Memory B cell (primary cell): ENCODE measurements around the gene FADS1.

ENCODE experiments used
- ATAC-seq: fragments of 150-1000 bp; cut with Tn5 transposase; 2 replicates; pipeline ENCODE4 v1.10.0; 2021; ENCODE audit warnings: low read depth, mild to moderate bottlenecking, moderate library complexity
- DNase-seq, 2 donors: peaks; one replicate each; pipeline ENCODE4 v3.0.0; 2022; ENCODE audit warnings: low spot score in 2 of 2
- H3K27ac Mint-ChIP-seq: one replicate; pipeline ENCODE4 v1.8.0; 2022; ENCODE audit warnings: mild to moderate bottlenecking, moderate library complexity, mixed read lengths
- H3K27me3 Mint-ChIP-seq: one replicate; pipeline ENCODE4 v1.8.0; 2022; ENCODE audit warnings: mixed read lengths
- H3K36me3 Mint-ChIP-seq: one replicate; pipeline ENCODE4 v1.8.0; 2022; ENCODE audit warnings: mild to moderate bottlenecking, mixed read lengths
- H3K4me1 Mint-ChIP-seq: one replicate; pipeline ENCODE4 v1.8.0; 2022; ENCODE audit warnings: mixed read lengths
- H3K4me3 Mint-ChIP-seq: one replicate; pipeline ENCODE4 v1.8.0; 2022; ENCODE audit warnings: mild to moderate bottlenecking, moderate library complexity, mixed read lengths
- H3K9me3 Mint-ChIP-seq: one replicate; pipeline ENCODE4 v1.8.0; 2022; ENCODE audit warnings: mixed read lengths

Gene FADS1

GRCh38 chr11:61784506-61784805, 32.3 kb downstream of the FADS1 start:
- no peak overlapping the region for H3K27ac Mint-ChIP-seq
- H3K9me3 Mint-ChIP-seq: no peaks in the 10 kb centered on the region
- peaks cover 7% of the 10 kb centered on the region for H3K4me1 Mint-ChIP-seq
- H3K36me3 Mint-ChIP-seq: peaks cover 14% of the 10 kb centered on the region
- DNase-seq (no peak), ATAC-seq (no peak)
- H3K27me3 Mint-ChIP-seq: no peaks in the 10 kb centered on the region
- no peak overlapping the region for H3K4me3 Mint-ChIP-seq

DNA sequence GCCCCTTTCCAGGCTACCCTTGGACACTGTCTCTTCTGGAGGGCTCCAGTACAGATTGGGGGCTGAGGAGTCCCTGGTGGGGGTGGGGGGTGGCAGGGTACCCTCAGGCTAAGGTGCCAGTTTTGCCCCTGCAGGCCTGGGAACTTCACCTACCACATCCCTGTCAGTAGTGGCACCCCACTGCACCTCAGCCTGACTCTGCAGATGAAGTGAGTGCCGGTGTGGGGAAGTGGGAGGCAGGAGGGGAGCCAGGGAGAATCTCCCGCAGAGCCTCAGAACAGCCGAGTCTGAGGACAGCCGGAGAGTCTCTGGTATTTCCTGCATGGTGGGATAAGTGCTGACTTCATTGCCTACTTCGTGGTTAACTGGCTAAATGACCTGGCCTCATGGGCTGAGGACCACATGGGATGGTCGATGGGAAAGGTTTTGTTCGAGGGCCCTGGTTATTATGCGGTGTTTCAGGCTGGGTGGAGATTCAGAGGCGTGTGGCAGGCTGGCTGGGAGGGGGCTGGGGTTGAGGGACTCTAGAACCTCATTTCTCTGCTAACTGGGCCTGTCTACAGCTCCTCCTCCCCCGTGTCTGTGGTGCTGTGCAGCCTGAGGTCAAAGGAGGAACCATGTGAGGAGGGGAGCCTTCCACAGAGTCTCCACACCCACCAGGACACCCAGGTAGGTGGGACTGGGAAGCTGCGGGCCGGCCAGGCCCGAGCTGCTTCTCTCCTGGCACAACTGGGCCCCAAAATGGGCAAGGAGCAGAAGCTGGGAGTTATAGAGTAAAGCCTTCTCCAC, 32.9 kb downstream of the FADS1 start:
- Mint-ChIP-seq H3K4me1 (peaks cover 7% of the 10 kb centered on the region), H3K36me3 (peaks cover 14% of the 10 kb centered on the region), H3K27ac (no peak overlapping the region), H3K9me3 (no peaks in the 10 kb centered on the region), H3K4me3 (no peak overlapping the region), H3K27me3 (no peaks in the 10 kb centered on the region)
- ATAC-seq: no peak
- DNase-seq: no peak

DNA sequence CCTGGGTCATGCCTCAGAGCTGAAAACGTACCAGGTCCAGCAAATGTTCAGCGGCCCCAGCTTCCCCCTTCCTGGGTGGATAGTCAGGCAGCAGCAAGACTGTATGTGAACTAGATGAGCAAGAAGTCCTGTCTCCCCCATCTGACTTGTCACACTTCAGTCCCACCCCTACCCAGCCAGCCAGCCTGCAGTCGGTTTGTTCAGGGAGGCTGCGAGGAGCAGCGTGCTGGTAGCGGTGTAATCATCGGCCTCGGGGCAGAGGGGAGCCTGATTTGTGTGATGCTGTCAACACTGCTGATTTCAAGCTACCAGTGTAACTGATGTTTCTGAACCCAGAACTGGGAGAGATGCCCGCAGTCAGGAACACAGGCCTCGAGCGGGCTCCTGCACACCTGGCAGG, 34.0 kb downstream of the FADS1 start:
- peaks cover 4% of the 10 kb centered on the region for H3K4me1 Mint-ChIP-seq
- H3K9me3 Mint-ChIP-seq: no peaks in the 10 kb centered on the region
- DNase-seq (no peak), ATAC-seq (no peak)
- peaks cover 6% of the 10 kb centered on the region for H3K27me3 Mint-ChIP-seq
- no peak overlapping the region for H3K27ac Mint-ChIP-seq
- no peak overlapping the region for H3K4me3 Mint-ChIP-seq
- peaks cover 8% of the 10 kb centered on the region for H3K36me3 Mint-ChIP-seq

DNA sequence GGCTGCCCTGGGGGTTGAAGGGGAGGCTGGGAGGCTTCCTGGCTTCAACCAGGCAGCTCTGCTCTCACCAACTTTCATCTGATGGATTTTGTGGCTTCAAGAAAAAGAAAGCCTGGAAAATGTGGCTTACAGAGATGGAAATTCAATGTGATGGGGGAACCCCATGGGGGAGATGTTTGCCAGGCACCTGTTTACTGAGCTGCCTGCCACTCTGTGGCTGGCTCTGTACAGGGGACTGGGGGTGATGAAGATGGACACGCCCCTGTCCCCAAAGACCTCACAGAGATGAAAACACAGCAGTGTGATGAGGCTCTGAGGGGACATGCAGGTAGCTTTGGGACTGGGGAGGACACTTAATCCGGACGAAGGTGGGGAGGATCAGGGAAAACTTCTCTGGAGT, 34.5 kb downstream of the FADS1 start:
- ATAC-seq (no peak), DNase-seq (no peak)
- peaks cover 4% of the 10 kb centered on the region for H3K4me1 Mint-ChIP-seq
- peaks cover 8% of the 10 kb centered on the region for H3K36me3 Mint-ChIP-seq
- H3K27me3 Mint-ChIP-seq: peaks cover 7% of the 10 kb centered on the region
- no peaks in the 10 kb centered on the region for H3K9me3 Mint-ChIP-seq
- no peak overlapping the region for H3K4me3 Mint-ChIP-seq
- H3K27ac Mint-ChIP-seq: no peak overlapping the region

- Mint-ChIP-seq H3K27me3 (peaks cover 7% of the 10 kb centered on the region), H3K36me3 (peaks cover 8% of the 10 kb centered on the region), H3K9me3 (no peaks in the 10 kb centered on the region), H3K4me1 (peaks cover 5% of the 10 kb centered on the region), H3K27ac (no peak overlapping the region), H3K4me3 (no peak overlapping the region)
- DNase-seq (no peak), ATAC-seq (no peak)
Measured at GRCh38 chr11:61781585-61781984, 35.2 kb downstream of the FADS1 start.

GRCh38 chr11:61780581-61781162, 36.1 kb downstream of the FADS1 start:
- peaks cover 8% of the 10 kb centered on the region for H3K36me3 Mint-ChIP-seq
- H3K9me3 Mint-ChIP-seq: no peaks in the 10 kb centered on the region
- no peak for DNase-seq
- peaks cover 2% of the 10 kb centered on the region for H3K4me1 Mint-ChIP-seq
- H3K4me3 Mint-ChIP-seq: no peak overlapping the region
- peaks cover 7% of the 10 kb centered on the region for H3K27me3 Mint-ChIP-seq
- no peak for ATAC-seq
- no peak overlapping the region for H3K27ac Mint-ChIP-seq

DNA sequence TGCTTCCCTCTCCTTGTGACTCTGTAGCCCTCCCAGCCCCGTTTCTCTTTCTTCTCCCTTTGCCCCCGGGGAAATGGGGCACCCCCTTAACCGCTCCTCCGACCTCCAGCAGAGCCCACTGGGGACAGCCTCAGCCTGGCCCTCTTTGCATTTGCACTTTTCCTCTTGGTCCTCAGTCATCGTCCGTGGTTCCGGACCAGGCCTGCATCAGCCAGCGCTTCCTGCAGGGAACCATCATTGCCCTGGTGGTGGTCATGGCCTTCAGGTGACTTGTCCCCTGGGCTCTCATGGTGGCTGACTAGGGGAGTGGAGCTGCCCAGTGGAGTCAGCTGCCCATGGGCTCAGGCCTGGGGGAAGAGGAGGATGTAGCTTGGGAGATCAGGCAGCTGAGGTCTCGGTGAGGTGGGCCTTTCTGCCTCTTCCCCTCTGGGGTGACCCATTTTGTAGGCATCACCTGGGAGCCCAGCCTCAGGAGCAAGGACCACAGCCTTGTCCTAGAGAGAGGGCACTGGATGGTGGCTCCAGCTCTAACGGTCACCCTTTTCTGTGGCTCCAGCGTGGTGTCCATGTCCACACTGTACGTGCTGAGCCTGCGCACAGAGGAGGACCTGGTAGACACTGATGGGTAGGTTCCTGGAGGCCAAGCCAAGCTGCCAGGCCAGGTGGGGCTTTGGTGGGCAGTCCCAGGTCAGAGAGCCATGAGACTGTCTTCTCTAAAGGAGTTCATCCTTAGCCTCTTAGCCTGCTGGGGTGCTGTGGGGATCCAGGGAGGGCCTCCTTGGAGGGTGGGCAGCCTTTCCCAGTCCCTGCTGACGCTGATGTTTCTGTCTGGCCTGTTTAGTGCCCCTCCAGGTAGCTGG, 36.9 kb downstream of the FADS1 start:
- no peak for DNase-seq

GRCh38 chr11:61778920-61779650, 37.7 kb downstream of the FADS1 start:
- peaks cover 2% of the 10 kb centered on the region for H3K4me1 Mint-ChIP-seq
- H3K9me3 Mint-ChIP-seq: no peaks in the 10 kb centered on the region
- H3K27me3 Mint-ChIP-seq: peaks cover 13% of the 10 kb centered on the region
- no peak overlapping the region for H3K4me3 Mint-ChIP-seq
- no peak for DNase-seq
- no peak overlapping the region for H3K27ac Mint-ChIP-seq
- no peak for ATAC-seq
- peaks cover 3% of the 10 kb centered on the region for H3K36me3 Mint-ChIP-seq

More for the DNA sequence above, 36.9 kb downstream of the FADS1 start:
- ATAC-seq: no peak
- Mint-ChIP-seq H3K9me3 (no peaks in the 10 kb centered on the region), H3K4me3 (no peak overlapping the region), H3K36me3 (peaks cover 6% of the 10 kb centered on the region), H3K27me3 (peaks cover 10% of the 10 kb centered on the region), H3K27ac (no peak overlapping the region), H3K4me1 (peaks cover 2% of the 10 kb centered on the region)

DNA sequence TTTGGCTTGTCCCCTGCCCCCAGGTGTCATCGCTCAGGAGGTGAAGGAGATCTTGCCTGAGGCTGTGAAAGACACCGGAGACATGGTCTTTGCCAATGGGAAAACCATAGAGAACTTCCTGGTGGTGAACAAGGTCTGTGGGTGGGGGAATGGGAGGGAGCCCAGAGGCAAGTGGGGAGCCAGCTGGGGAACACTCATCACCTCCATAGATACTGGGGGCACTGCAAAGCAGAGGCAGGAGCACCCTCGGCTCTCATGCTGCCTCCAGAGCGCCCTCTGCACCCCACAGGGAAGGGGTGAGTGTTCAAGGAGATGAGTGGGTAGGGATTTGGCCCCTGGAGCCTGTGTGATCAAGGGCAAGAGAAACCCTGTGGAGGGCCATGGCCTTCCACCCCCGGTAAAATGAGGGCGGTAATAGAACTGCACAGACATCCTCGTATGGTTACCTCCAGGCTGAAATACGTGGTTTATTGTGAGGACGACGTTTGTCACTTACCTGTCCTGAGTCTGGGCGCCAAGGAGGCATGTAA, 38.4 kb downstream of the FADS1 start:
- no peaks in the 10 kb centered on the region for H3K36me3 Mint-ChIP-seq
- no peak overlapping the region for H3K27ac Mint-ChIP-seq
- no peak overlapping the region for H3K4me3 Mint-ChIP-seq
- H3K4me1 Mint-ChIP-seq: peaks cover 2% of the 10 kb centered on the region
- DNase-seq: no peak
- H3K27me3 Mint-ChIP-seq: peaks cover 13% of the 10 kb centered on the region
- ATAC-seq: no peak
- no peaks in the 10 kb centered on the region for H3K9me3 Mint-ChIP-seq

DNA sequence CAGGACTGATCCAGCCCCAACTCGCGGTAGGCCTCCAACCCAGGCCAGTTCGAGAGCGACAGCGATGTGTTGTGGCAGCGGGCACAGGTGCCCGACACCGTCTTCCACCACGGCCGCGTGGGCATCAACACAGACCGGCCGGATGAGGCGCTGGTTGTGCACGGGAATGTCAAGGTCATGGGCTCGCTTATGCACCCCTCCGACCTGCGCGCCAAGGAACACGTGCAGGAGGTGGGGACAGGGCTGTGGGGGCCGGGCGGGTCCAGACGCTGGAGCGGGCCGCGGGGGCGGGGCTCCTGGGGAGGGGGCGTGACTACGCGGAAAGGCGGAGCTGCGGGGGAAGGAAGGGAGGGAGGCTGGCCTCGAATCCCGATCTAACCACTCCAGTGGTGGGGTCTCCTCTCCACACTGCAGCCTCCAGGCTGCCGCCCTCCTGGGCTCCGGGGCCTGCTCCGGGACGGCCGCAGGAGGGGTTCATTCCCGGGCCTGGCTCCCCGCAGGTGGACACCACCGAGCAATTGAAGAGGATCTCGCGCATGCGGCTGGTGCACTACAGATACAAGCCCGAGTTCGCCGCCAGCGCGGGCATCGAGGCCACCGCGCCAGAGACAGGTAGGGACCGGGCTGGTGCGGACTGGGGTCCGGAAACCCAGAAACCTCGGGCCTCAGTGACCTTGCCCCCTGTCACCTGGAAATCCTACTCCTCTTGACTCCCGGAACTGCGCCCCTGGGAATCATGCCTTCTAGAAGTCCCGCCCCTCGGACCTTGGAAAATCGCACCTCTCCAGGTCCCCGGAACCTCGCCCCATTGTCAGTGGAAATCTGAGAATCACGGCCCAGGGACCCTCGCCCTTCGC, 39.3 kb downstream of the FADS1 start:
- peak; percentile 71 for ATAC-seq
- DNase-seq: peak; percentile 40 to 43
- peaks cover 14% of the 10 kb centered on the region for H3K27me3 Mint-ChIP-seq
- no peaks in the 10 kb centered on the region for H3K9me3 Mint-ChIP-seq
- H3K4me1 Mint-ChIP-seq: peaks cover 2% of the 10 kb centered on the region
- H3K36me3 Mint-ChIP-seq: no peaks in the 10 kb centered on the region
- H3K4me3 Mint-ChIP-seq: peak overlapping the region; percentile 57
- H3K27ac Mint-ChIP-seq: no peak overlapping the region

GRCh38 chr11:61776561-61777075, 40.2 kb downstream of the FADS1 start:
- Mint-ChIP-seq H3K4me3 (peak overlapping the region; percentile 53), H3K9me3 (no peaks in the 10 kb centered on the region), H3K27ac (no peak overlapping the region), H3K27me3 (peaks cover 14% of the 10 kb centered on the region), H3K4me1 (peaks cover 2% of the 10 kb centered on the region), H3K36me3 (no peaks in the 10 kb centered on the region)
- peak; percentile 41 to 57 for DNase-seq
- ATAC-seq: peak; percentile 70

- Mint-ChIP-seq H3K27me3 (peaks cover 14% of the 10 kb centered on the region), H3K4me1 (peaks cover 4% of the 10 kb centered on the region), H3K27ac (no peak overlapping the region), H3K9me3 (no peaks in the 10 kb centered on the region), H3K4me3 (peak overlapping the region; percentile 17), H3K36me3 (no peaks in the 10 kb centered on the region)
- ATAC-seq (no peak), DNase-seq (no peak)
Measured at GRCh38 chr11:61775606-61776554, 40.9 kb downstream of the FADS1 start.
